Measurements from ENCODE around the gene APOBEC3A.

APOBEC3A gene

GRCh38 chr22:38951734-38952133 lies 5.7 kb upstream of the APOBEC3A start:
- no peak for ATAC-seq
- TF ChIP-seq TCF4 (CRISPR knock-in tag; IDR thresholded peaks at IDR 0.05; ENCODE audit: borderline replicate concordance), result no peak
- no peak for TF ChIP-seq ESRRG (CRISPR knock-in tag; IDR thresholded peaks at IDR 0.05)
- no peak for TF ChIP-seq ZNF565 (CRISPR knock-in tag; conservative IDR thresholded peaks at IDR 0.05; ENCODE audit: low read depth)
- no peak for TF ChIP-seq TSHZ2 (CRISPR knock-in tag; IDR thresholded peaks at IDR 0.05)
- no peak for TF ChIP-seq GLIS3 (CRISPR knock-in tag; IDR thresholded peaks at IDR 0.05)
- TF ChIP-seq ZFP3 (CRISPR knock-in tag; IDR thresholded peaks at IDR 0.05), result no peak
- TF ChIP-seq TOX (CRISPR knock-in tag; IDR thresholded peaks at IDR 0.05; ENCODE audit: borderline replicate concordance), result no peak

DNA sequence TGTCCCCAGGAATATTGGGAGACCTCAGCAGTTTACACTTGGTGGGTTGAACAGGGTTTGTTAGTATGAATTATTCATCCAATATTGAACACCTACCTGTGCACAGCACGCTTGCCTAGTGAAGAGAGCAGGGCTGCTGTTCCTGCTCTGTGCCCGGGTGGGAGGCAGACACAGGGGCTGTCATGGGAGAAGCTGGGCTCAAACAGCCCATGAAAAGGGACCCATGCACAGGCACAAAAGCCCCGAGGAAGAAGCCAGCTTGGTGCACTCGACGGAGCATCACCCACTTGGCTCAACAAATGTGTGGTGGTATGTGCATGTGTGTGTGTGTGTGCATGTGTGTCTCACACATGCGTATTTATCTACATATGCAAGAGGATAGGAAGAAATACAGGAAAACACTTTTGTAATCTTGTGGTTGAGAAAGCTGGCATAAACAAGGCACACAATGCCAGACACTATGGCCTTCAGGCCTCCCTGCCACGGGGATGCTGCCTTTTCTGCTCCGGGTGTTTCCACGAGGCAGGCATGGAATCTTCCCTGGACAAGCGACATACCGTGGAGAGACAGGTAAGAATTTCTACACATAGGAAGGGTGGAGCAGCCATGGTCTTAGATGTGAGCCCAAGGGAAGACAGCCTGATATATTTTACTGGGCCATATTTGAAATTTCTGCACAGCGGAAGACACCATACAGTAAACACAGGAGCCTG lies 5.0 kb upstream of the APOBEC3A start:
- no peak for TF ChIP-seq ARNTL (CRISPR knock-in tag; IDR thresholded peaks at IDR 0.05; ENCODE audit: borderline replicate concordance, low read depth)
- TF ChIP-seq ZNF8 (CRISPR knock-in tag; IDR thresholded peaks at IDR 0.05), result no peak
- TF ChIP-seq, protein P1, sequence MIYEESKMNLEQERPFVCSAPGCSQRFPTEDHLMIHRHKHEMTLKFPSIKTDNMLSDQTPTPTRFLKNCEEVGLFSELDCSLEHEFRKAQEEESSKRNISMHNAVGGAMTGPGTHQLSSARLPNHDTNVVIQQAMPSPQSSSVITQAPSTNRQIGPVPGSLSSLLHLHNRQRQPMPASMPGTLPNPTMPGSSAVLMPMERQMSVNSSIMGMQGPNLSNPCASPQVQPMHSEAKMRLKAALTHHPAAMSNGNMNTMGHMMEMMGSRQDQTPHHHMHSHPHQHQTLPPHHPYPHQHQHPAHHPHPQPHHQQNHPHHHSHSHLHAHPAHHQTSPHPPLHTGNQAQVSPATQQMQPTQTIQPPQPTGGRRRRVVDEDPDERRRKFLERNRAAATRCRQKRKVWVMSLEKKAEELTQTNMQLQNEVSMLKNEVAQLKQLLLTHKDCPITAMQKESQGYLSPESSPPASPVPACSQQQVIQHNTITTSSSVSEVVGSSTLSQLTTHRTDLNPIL (CRISPR knock-in tag; IDR thresholded peaks at IDR 0.05; ENCODE audit: low read depth), result no peak
- no peak for TF ChIP-seq CSDC2 (CRISPR knock-in tag; IDR thresholded peaks at IDR 0.05)
- no peak for ATAC-seq

- no peak for ATAC-seq
- TF ChIP-seq BACH2 (CRISPR knock-in tag; IDR thresholded peaks at IDR 0.05; ENCODE audit: borderline replicate concordance), result no peak
- TF ChIP-seq CSRNP3 (CRISPR knock-in tag; IDR thresholded peaks at IDR 0.05), result no peak
- TF ChIP-seq ISL1 (CRISPR knock-in tag; IDR thresholded peaks at IDR 0.05), result no peak
- no peak for TF ChIP-seq TSHZ2 (CRISPR knock-in tag; IDR thresholded peaks at IDR 0.05)
- TF ChIP-seq ZC3H10 (CRISPR knock-in tag; IDR thresholded peaks at IDR 0.05), result no peak
- TF ChIP-seq RARB (CRISPR knock-in tag; IDR thresholded peaks at IDR 0.05), result no peak
- no peak for TF ChIP-seq SNAI2 (CRISPR knock-in tag; IDR thresholded peaks at IDR 0.05)
- TF ChIP-seq TCF4 (CRISPR knock-in tag; IDR thresholded peaks at IDR 0.05; ENCODE audit: borderline replicate concordance), result no peak
- TF ChIP-seq, protein P2, sequence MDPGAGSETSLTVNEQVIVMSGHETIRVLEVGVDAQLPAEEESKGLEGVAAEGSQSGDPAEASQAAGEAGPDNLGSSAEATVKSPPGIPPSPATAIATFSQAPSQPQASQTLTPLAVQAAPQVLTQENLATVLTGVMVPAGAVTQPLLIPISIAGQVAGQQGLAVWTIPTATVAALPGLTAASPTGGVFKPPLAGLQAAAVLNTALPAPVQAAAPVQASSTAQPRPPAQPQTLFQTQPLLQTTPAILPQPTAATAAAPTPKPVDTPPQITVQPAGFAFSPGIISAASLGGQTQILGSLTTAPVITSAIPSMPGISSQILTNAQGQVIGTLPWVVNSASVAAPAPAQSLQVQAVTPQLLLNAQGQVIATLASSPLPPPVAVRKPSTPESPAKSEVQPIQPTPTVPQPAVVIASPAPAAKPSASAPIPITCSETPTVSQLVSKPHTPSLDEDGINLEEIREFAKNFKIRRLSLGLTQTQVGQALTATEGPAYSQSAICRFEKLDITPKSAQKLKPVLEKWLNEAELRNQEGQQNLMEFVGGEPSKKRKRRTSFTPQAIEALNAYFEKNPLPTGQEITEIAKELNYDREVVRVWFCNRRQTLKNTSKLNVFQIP (CRISPR knock-in tag; IDR thresholded peaks at IDR 0.05; ENCODE audit: borderline replicate concordance, low read depth), result no peak
- no peak for TF ChIP-seq ZNF70 (CRISPR knock-in tag; IDR thresholded peaks at IDR 0.05)
- TF ChIP-seq ESRRG (CRISPR knock-in tag; IDR thresholded peaks at IDR 0.05), result no peak
- TF ChIP-seq PPARA (CRISPR knock-in tag; IDR thresholded peaks at IDR 0.05; ENCODE audit: borderline replicate concordance), result no peak
- TF ChIP-seq TOX (CRISPR knock-in tag; IDR thresholded peaks at IDR 0.05; ENCODE audit: borderline replicate concordance), result no peak
- TF ChIP-seq ZNF8 (CRISPR knock-in tag; IDR thresholded peaks at IDR 0.05), result no peak
- TF ChIP-seq ARNTL (CRISPR knock-in tag; IDR thresholded peaks at IDR 0.05; ENCODE audit: borderline replicate concordance, low read depth), result no peak
- TF ChIP-seq CSDC2 (CRISPR knock-in tag; IDR thresholded peaks at IDR 0.05), result no peak
- no peak for TF ChIP-seq ZFP3 (CRISPR knock-in tag; IDR thresholded peaks at IDR 0.05)
- TF ChIP-seq, protein P3, sequence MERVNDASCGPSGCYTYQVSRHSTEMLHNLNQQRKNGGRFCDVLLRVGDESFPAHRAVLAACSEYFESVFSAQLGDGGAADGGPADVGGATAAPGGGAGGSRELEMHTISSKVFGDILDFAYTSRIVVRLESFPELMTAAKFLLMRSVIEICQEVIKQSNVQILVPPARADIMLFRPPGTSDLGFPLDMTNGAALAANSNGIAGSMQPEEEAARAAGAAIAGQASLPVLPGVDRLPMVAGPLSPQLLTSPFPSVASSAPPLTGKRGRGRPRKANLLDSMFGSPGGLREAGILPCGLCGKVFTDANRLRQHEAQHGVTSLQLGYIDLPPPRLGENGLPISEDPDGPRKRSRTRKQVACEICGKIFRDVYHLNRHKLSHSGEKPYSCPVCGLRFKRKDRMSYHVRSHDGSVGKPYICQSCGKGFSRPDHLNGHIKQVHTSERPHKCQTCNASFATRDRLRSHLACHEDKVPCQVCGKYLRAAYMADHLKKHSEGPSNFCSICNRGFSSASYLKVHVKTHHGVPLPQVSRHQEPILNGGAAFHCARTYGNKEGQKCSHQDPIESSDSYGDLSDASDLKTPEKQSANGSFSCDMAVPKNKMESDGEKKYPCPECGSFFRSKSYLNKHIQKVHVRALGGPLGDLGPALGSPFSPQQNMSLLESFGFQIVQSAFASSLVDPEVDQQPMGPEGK (CRISPR knock-in tag; IDR thresholded peaks at IDR 0.05; ENCODE audit: borderline replicate concordance), result no peak
- TF ChIP-seq ZFP30 (CRISPR knock-in tag; IDR thresholded peaks at IDR 0.05), result no peak
Observed at GRCh38 chr22:38953091-38953490, 4.3 kb upstream of the APOBEC3A start.

All from SK-N-SH treated with all-trans-retinoic acid at 6 μM for 48 hours (cell line).